Measurements from ENCODE around the gene ZNF333.

GRCh38 chr19:14733574-14733973 lies 43.7 kb downstream of the ZNF333 start:
- TF ChIP-seq CTCF (IDR thresholded peaks at IDR 0.05), result no peak
- TF ChIP-seq POLR2A (IDR thresholded peaks at IDR 0.05), result no peak
